BE2C (cell line): ENCODE data around the gene PXT1.

Source experiments
- DNase-seq: peaks from one replicate; pipeline ENCODE4 v3.0.0-alpha.2; 2020
- H3K27me3 ChIP-seq: fragments of 250-450 bp; sonication (Bioruptor Pico); 2 replicates; pipeline ENCODE4 v1.5.1; 2020; ENCODE audit warnings: mild to moderate bottlenecking
- H3K36me3 ChIP-seq: fragments of 250-450 bp; sonication (Bioruptor Pico); 2 replicates; pipeline ENCODE4 v1.5.1; 2020; ENCODE audit warnings: mild to moderate bottlenecking
- H3K4me1 ChIP-seq: fragments of 250-450 bp; sonication (Bioruptor Pico); 2 replicates; pipeline ENCODE4 v1.5.1; 2020
- H3K4me3 ChIP-seq: 2 replicates; pipeline ENCODE4 v1.5.1; 2011; ENCODE audit warnings: low read depth, low read length
- H3K9me3 ChIP-seq: fragments of 250-450 bp; sonication (Bioruptor Pico); 2 replicates; pipeline ENCODE4 v1.5.1; 2020
- TF ChIP-seq, protein P1 (sequence below): IDR thresholded peaks from 2 replicates; pipeline ENCODE4 v1.5.1; 2012; ENCODE audit warnings: mild to moderate bottlenecking, low read depth, low read length

Gene PXT1

DNA sequence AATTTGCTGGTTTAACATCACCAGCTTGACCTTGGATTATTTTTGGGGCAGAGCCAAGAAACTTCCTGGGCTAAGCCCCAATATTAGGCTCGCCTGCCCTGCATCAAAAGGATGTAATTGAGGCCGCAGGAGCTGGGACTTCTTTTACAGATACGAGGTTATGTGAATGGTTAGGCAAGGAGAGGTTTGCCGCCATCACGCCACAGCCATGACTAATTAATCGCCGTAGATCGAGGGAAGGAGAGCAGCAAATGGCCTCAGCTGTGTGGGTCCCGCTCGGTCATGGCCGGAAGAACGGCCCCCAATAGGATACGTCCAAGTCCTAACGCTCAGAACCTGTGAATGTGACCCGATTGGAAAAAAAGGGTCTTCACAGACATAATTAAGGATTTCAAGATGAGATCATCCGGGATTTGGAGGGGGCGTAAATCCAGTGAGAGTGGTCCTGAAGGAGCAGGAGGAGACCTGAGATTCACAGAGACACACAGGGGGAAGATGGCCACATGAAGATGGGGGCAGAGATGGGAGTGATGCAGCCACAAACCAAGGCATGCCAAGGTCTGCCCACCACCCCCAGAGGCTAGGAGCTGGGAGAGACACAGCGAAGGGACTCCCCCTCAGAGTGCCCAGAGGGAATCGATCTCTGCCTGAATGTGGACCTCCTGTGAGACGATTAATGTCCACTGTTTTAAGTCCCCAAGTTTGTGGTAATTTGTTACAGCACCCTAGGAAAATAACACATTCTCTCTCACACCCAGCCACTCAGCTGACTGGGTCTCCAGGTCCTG is 96.0 kb downstream of the PXT1 start:
- H3K27me3 ChIP-seq = no peaks in the 10 kb centered on the region
- H3K4me3 ChIP-seq = no peak overlapping the region
- DNase-seq = no peak
- no peaks in the 10 kb centered on the region for H3K36me3 ChIP-seq
- TF ChIP-seq, protein P1, sequence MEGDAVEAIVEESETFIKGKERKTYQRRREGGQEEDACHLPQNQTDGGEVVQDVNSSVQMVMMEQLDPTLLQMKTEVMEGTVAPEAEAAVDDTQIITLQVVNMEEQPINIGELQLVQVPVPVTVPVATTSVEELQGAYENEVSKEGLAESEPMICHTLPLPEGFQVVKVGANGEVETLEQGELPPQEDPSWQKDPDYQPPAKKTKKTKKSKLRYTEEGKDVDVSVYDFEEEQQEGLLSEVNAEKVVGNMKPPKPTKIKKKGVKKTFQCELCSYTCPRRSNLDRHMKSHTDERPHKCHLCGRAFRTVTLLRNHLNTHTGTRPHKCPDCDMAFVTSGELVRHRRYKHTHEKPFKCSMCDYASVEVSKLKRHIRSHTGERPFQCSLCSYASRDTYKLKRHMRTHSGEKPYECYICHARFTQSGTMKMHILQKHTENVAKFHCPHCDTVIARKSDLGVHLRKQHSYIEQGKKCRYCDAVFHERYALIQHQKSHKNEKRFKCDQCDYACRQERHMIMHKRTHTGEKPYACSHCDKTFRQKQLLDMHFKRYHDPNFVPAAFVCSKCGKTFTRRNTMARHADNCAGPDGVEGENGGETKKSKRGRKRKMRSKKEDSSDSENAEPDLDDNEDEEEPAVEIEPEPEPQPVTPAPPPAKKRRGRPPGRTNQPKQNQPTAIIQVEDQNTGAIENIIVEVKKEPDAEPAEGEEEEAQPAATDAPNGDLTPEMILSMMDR = no peak
- no peaks in the 10 kb centered on the region for H3K9me3 ChIP-seq
- peaks cover 9% of the 10 kb centered on the region; the same call in 1 of the 2 replicates for H3K4me1 ChIP-seq

DNA sequence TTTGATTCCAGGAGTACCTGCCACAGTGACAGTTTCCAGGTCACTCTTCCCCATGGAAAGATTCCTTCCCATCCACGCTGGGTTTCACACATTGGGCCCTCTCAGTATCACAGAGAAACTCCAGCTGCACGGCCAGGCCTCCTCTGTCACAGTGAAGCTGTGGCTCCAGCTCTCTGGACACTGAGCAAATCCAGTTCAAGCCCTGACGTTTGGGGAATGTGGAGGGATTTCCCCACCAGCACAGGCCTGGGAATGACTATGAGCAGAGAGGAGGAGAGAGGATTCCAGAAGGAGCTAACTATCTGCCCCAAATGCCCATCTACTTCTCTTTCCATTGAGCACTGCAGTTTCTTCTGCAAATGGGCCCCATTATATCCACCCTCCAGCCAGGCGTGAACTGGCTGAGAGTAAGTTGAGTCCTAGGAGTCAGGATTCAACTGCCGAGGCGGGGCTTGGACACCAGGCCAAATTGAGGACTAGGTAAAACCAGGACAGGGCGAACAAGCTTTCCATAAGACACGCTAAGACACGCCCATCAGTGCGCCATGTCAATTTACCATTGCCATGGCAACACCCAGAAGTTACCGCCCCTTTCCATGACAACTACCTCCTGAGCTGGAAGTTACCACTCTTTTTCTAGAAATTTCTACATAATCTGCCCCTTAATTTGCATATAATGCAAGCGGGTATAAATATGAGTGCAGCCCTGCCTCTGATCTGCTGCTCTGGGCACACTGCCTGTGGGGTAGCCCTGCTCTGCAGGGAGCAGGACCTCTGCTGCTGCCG is 96.8 kb downstream of the PXT1 start:
- Histone ChIP-seq H3K4me3 (no peak overlapping the region), H3K9me3 (no peaks in the 10 kb centered on the region), H3K4me1 (peaks cover 4% of the 10 kb centered on the region; the same call in 1 of the 2 replicates), H3K27me3 (no peaks in the 10 kb centered on the region), H3K36me3 (no peaks in the 10 kb centered on the region)
- no peak for DNase-seq
- TF ChIP-seq, protein P1 = no peak

DNA sequence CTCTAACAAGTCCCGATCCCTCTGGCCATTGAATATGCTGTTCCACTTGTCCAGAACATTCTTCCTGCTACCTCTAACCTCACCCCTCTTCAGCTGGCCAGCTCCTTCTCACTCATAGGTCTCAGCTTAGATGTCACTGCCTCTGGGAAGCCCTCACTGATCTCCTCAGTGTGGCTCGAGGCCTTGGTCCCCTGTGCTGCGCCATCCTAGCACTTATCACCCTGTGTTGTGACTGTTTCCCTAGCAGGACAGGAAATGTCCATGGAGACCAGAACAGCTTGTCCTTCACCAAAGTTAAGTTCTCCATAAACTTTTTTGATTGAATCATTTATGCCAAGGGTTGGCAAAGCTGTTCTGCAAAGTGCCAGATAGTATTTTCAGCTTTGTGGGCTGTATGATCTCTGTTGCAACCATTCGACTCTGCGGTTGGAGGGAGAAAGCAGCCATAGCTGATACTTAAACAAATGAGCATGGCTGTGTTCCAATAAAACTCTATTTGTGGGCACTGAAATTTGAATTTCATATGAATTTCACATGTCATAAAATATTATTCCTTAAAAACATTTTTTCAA is 99.5 kb downstream of the PXT1 start:
- TF ChIP-seq, protein P1 = no peak
- no peaks in the 10 kb centered on the region for H3K27me3 ChIP-seq
- H3K9me3 ChIP-seq = no peaks in the 10 kb centered on the region
- H3K36me3 ChIP-seq = no peaks in the 10 kb centered on the region
- no peak for DNase-seq
- H3K4me1 ChIP-seq = no peaks in the 10 kb centered on the region
- H3K4me3 ChIP-seq = no peak overlapping the region

DNA sequence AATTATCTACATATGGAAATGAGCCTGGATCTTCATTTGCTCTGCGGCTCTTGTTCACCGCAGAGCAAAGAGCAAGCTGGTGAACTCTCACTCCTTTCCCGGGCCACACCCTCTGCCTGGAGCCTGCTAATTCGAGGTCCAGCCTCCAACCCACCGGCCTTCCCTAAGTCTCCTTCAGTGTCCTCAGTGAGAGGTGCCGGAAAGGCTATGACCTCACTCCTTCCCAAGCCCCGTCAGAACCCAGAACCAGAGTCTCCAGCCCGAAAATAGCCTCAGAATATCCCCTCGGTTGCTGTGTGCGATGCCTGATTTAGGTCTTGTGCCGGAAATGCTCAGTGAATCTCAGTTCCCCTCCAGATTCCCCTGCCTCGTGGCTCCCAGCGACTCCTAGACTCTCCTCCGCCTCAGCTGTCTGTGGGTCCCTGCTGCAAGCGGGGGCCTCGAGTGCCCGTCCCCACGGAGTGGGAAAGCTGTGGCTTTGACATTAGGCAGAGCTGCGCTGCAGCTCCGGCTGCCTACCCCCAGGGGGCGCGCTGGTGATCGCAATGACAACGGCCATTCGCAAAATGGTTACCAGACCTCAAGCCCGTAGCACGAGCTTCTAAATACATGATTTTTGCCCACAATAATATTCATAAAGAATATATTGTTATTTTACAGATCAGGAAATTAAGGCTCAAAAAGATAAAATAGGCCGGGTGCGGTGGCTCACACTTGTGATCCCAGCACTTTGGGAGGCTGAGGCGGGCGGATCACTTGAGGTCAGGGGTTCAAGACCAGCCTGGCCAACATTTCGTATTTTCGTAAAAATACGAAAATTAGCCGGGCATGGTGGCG is 101.8 kb downstream of the PXT1 start:
- Histone ChIP-seq H3K36me3 (no peaks in the 10 kb centered on the region), H3K4me1 (no peaks in the 10 kb centered on the region), H3K27me3 (no peaks in the 10 kb centered on the region), H3K9me3 (no peaks in the 10 kb centered on the region), H3K4me3 (no peak overlapping the region)
- peak; percentile 77 for DNase-seq
- TF ChIP-seq, protein P1 = peak; percentile 96
